GM12865 (cell line): Measurements from ENCODE around the gene TNFRSF14.

Experiments used
- DNase-seq: peaks from one replicate; pipeline ENCODE4 v3.0.0; 2010; ENCODE audit warnings: low read depth
- H3K4me3 ChIP-seq: 2 replicates; pipeline ENCODE4 v1.5.1; 2011; ENCODE audit warnings: mild to moderate bottlenecking, low read depth, low read length, control low read depth
- TF ChIP-seq, protein P1 (sequence below): IDR thresholded peaks from 2 replicates; pipeline ENCODE4 v1.5.1; 2011; ENCODE audit warnings: low read length, control low read depth, low read depth, inconsistent platforms; ENCODE audit not compliant: insufficient read depth; ENCODE audit errors: missing control alignments

TNFRSF14 gene

DNA sequence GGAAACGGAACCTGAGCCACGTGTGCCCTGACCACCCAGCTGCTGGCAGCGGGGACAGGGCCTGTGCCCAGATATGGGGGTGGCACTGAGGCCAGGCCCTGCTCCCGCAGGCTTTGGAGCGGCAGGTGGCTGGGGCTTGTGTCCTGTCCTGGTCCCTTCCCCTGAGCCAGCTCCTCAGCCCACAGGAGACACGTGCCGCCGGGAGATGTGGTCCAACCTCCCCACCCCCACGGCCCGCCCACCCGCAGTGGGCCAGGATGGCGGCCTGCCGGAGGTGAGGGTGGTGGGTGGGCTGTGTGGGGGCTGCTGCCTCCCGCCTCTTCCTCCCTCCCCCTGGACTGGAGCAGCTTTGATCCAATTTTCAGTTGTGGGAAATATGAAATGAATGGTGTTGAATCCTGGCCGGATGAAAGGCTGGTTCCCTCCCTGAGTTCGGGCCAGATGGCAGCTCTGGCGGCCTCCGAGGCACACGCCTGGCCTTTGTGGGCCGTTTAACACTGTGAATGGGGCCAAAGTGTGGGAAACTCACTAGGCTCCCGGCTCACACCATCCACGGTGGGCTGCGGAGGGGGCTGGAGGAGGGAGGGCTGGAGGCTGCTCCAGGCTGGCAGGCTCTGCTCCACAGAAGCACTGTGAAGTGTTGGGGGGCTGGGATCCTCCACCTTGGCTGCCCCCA is 23.5 kb upstream of the TNFRSF14 start:
- no peak overlapping the region for H3K4me3 ChIP-seq
- TF ChIP-seq, protein P1, sequence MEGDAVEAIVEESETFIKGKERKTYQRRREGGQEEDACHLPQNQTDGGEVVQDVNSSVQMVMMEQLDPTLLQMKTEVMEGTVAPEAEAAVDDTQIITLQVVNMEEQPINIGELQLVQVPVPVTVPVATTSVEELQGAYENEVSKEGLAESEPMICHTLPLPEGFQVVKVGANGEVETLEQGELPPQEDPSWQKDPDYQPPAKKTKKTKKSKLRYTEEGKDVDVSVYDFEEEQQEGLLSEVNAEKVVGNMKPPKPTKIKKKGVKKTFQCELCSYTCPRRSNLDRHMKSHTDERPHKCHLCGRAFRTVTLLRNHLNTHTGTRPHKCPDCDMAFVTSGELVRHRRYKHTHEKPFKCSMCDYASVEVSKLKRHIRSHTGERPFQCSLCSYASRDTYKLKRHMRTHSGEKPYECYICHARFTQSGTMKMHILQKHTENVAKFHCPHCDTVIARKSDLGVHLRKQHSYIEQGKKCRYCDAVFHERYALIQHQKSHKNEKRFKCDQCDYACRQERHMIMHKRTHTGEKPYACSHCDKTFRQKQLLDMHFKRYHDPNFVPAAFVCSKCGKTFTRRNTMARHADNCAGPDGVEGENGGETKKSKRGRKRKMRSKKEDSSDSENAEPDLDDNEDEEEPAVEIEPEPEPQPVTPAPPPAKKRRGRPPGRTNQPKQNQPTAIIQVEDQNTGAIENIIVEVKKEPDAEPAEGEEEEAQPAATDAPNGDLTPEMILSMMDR, result no peak
- DNase-seq, result no peak

DNA sequence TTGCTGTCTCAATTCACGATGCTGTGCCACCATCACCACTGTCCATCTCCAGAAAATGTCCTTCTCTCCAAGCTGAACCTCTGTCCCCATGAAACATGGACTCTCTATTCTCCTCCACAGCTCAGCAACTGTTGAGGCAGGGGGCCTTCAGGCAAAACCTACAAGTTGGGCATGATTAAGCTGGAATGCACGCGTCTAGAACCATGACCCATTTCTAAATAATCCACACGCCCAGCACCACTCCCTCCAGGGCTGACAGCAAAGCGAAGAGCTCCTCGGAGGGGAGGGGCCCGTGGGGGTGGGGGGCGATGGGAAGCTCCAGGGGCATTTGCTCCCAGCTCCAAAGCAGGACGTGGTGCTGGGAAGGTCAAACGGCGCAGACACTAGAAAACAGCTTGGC is 22.8 kb upstream of the TNFRSF14 start:
- TF ChIP-seq, protein P1, result no peak
- H3K4me3 ChIP-seq, result no peak overlapping the region
- DNase-seq, result no peak

DNA sequence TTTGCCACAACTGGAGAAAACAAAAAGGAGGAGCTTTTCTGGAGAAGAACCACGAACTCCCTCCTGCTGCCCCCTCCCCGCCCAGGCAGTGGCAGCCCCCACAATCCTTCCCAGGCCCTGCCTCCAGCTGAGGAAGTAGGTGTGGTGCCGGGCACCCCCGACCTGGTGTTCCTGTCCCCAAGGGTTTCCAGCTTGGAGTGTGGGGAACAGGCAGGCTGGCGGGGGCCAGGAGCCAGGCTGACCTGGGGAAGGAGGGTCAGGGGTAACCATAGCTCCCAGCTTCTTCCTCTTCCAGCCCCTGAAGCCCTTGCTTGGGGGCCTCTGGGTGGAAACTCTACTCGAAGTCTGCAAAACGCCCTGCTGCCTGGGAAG is 21.9 kb upstream of the TNFRSF14 start:
- DNase-seq, result no peak
- no peak overlapping the region for H3K4me3 ChIP-seq
- TF ChIP-seq, protein P1, result no peak

DNA sequence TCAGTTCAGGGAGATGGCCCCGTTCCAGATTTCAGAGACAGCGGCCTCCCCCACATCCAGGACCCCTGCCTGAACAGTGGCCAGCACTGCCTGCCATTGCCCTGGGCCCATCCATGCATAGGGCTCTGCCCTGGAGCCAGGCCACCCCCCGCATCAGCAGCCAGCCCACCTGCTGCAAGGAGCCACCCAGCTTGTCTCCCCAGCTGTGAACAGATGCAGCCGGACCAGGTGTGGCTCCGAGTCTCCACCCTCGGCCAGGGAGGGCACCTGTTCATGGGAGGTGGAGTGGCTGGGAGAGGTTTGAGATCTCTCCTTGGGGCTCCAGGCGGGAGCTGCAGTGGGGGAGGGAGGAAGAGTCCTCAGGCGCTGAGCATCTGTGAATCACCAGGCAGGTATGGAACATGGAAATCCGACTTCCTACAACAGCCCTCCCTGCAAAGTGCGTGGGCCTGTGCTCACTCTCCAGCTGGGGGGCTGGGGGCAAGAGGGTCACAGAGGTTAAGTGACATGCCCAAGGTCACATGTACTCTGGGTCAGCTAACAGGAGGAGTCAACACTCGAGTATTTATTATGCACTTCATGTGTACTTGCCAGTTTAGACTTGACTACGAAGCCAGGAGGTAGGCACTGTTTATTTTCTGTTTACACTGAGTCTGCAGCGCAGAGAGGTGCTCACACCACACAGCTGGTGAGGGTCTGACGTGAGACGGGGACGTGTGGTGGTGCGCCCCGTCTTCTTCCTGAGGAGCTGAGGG is 21.3 kb upstream of the TNFRSF14 start:
- no peak for DNase-seq
- TF ChIP-seq, protein P1, result no peak
- no peak overlapping the region for H3K4me3 ChIP-seq

DNA sequence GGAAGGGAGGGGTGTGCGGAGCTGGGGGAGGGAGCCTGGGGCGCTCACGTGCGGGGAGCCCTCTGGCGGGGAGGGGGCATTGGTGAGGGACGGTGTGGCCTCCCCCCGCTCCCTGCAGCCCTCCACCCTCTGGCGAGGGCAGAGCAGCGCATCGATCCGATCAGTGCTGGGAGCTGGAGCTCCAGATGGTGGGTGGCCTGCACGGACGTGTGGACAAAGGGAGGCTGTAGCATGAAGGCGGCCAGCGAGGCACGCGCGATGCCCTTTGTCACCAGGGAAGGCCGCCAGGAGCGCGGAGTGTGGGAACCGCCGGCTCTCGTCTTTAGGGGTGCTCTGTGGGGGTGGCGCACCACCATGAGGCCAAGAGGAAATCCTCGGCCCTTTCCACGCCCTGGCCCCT is 20.7 kb upstream of the TNFRSF14 start:
- TF ChIP-seq, protein P1, result no peak
- no peak overlapping the region for H3K4me3 ChIP-seq
- DNase-seq, result no peak

DNA sequence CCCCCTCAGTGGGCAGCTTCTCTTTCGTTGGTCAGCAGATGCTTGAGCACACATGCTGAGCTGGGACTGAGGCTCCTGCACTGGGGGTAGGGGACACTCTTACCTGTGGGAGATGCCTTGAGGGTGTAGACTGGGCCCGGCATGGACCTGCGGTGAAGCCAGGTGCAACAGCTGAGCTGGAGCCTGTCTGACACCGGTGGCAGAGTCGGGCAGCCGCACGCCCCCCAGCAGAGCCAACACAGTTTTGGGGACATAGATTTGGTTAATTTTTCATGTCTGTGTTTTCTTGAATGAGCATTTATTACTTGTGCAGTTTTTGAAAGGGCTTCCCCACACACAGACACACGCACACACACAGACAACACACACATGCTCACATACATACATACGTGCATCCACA is 20.2 kb upstream of the TNFRSF14 start:
- TF ChIP-seq, protein P1, result no peak
- DNase-seq, result no peak
- no peak overlapping the region for H3K4me3 ChIP-seq
